ENCODE data around the gene VNN1.

DNA sequence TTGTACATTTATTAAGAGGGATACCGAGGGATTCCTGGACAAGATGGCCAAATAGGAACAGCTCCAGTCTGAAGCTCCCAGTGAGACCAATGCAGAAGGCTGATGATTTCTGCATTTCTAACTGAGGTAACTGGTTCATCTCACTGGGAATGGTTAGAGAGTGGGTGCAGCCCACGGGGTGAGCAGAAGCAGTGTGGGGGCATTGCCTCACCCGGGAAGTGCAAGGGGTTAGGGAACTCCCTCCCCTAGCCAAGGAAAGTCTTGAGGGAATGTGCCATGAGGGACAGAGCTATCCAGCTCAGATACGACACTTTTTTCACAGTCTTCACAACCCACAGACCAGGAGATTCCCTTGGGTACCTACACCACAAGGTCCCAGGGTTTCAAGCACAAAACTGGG is 79.1 kb downstream of the VNN1 start:
- TF ChIP-seq, protein P1, sequence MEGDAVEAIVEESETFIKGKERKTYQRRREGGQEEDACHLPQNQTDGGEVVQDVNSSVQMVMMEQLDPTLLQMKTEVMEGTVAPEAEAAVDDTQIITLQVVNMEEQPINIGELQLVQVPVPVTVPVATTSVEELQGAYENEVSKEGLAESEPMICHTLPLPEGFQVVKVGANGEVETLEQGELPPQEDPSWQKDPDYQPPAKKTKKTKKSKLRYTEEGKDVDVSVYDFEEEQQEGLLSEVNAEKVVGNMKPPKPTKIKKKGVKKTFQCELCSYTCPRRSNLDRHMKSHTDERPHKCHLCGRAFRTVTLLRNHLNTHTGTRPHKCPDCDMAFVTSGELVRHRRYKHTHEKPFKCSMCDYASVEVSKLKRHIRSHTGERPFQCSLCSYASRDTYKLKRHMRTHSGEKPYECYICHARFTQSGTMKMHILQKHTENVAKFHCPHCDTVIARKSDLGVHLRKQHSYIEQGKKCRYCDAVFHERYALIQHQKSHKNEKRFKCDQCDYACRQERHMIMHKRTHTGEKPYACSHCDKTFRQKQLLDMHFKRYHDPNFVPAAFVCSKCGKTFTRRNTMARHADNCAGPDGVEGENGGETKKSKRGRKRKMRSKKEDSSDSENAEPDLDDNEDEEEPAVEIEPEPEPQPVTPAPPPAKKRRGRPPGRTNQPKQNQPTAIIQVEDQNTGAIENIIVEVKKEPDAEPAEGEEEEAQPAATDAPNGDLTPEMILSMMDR (IDR thresholded peaks at IDR 0.05), result no peak
- no peak for TF ChIP-seq POLR2A (IDR thresholded peaks at IDR 0.05)
- no peak for TF ChIP-seq POLR2AphosphoS5 (IDR thresholded peaks at IDR 0.05)
